HG03060 (cell line): ENCODE measurements around the gene GRM3.
"Not testable (repeated sequence)": the region's sequence is repeated elsewhere in the genome, so short reads cannot be mapped to it uniquely, and the experiment has no call there.

Source experiments
- ATAC-seq: cut with Tn5 transposase; IDR thresholded peaks from one replicate; pipeline ENCODE4 v1.9.1; 2021; ENCODE audit warnings: low read depth, moderate number of reproducible peaks; ENCODE audit not compliant: unreplicated experiment

The GRM3 gene

GRCh38 chr7:86643561-86644281 is at the start of gene GRM3:
Gene GRM3 (plus strand): TSS chr7:86643909. CDS start chr7:86765146, 121,237 bp downstream.
- no peak for ATAC-seq

DNA sequence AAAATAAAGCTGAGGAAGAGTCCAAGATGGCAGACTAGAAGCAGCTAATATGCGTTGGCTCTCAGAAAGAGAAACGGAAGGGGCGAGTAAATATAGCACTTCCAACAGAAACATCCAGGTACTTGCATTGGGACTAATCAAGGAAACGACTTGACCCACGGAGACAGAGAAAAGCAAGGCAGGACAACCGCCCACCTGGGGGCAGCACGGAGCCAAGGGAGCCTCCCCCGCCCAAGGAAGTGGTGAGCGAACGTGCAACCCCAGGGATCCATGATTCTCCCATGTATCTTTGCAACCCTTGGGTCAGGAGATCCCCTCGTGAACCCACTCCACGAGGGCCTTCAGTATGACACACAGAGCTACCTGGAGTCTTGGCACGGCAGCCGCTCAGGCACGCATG is 45.4 kb upstream of the GRM3 start:
- ATAC-seq: no peak

DNA sequence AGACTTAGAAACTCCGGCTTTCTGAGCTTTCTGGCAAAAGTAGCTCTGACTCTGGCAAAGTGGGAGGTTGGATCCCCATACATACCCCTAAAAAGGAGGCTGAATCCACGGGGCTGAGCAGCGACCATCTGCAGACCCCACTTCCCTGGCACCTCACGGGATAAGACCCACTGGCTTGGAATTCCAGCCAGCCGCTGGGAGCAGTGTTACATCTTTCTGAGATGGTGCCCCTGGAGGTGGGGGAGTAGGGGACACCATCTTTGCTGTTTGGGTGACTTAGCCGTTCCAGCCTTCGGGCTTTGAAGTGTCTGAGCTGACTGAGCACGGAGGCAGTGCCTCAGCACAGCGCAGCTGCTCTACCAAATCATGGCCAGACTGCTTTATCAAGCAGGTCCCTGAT is 45.0 kb upstream of the GRM3 start:
- no peak for ATAC-seq

DNA sequence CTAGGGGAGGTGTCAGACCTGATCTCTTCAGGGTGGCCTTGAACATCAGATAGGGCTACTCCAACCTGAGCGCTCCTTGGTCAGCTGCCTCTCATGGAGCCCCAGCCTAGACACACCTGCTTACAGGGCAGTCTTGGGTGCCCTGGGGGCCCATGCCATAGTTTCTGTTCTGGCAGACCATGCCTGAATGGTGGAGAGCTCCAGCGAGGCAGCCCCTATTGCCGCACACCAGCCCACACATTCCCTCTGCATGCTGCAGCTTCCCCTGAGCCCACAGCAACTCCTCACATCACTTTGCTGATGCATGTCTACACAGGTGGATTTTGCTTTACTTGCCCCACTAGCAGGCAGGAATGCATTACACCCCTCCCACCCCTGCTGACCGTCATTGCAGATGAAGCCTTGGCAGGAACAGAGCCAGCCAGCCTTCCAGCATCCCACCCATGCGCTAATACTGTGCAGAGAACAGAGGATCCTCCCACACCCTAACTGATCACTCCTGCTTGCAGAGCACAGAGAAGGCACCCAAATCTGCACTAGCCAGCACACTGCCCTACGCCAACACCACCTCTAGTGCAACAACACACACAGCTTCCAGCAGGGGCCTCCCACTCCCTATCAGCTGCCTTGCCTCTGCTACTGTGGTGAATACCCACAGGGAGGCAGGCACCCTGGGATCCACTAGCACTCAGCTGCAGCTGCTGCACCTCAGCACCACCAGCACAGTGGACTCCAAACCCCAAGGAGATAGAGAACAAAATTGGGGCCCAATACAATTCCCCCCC is 43.0 kb upstream of the GRM3 start:
- no peak for ATAC-seq

GRCh38 chr7:86615711-86616110 is 28.0 kb upstream of the GRM3 start:
- not testable (repeated sequence) for ATAC-seq

DNA sequence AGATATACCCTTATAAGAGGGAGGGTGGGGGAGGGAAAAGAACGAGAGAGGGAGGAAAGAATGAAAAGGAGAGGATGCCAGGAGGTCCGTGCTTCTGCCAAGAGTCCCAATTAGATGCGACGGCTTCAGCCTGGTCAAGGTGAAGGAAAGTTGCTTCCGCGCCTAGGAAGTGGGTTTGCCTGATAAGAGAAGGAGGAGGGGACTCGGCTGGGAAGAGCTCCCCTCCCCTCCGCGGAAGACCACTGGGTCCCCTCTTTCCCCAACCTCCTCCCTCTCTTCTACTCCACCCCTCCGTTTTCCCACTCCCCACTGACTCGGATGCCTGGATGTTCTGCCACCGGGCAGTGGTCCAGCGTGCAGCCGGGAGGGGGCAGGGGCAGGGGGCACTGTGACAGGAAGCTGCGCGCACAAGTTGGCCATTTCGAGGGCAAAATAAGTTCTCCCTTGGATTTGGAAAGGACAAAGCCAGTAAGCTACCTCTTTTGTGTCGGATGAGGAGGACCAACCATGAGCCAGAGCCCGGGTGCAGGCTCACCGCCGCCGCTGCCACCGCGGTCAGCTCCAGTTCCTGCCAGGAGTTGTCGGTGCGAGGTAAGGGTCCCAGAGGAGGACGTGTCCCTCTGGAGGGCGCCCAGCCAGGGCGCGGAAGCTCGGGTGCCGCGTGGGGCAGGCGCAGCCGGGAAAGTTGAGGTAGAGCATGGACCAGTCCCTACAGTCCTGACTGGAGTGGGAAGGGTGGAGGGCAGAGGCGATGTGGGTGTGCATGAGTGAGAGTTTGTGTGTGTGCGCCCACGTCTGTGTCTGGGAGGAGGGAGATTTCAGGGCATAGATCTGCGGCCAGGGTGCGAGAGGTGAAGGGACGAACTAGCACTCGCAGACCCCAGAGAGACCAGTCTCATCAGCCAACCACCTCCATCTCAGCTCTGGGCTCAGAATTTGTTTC is 844 bp downstream of the GRM3 start:
- no peak for ATAC-seq

GRCh38 chr7:86645225-86645608 is 1.5 kb downstream of the GRM3 start:
- ATAC-seq: no peak

DNA sequence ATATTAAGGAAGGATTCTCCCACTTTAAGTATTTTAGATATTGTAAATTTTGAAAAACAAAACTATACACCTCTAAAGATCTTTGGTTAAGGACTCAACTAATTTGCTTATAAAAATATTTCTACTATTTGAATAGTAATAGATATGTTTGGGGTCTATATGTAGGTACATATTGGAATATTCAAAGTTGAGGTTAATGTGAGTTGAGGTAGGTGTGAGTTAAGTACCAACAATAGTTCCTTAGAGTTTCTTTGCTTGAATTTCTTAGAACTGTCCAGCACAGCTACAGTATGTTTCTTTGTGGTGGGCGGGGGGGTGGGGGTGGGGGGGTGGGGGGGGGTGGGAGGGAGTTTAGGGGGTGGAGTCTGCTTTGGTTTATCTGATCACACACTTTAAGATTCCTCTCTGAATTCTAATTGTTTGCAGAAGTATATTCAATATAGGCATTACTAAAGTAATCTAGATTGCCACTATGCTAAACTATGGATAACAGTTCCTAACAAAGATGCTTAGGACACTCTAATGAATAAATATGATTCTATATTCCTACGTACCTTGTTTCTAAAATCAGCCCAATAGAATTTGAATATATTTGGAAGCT is 2.1 kb downstream of the GRM3 start:
- no peak for ATAC-seq

- ATAC-seq: no peak
Observed at GRCh38 chr7:86647385-86648094, 3.8 kb downstream of the GRM3 start.

- ATAC-seq: no peak
Observed at GRCh38 chr7:86648169-86648568, 4.5 kb downstream of the GRM3 start.

- no peak for ATAC-seq
Observed at GRCh38 chr7:86653919-86654659, 10.4 kb downstream of the GRM3 start.

DNA sequence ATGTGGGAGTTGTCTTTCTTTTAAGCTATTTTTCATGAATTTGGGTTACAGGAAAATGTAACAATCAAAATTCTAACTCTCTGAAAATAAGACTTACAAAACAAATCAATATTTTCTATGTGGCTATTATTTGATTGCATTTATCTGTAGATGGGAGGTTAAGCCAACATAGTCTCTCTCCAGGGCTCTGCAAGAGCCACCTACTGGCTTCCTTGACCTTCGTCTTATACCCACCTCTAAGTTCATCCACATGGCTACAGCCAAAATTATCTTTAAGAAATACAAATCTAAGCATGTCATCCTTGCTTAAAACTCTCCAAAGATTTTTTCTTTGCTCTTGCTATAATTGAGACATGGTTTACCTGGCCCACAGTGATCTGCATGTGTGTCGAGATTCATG is 14.2 kb downstream of the GRM3 start:
- ATAC-seq: no peak

DNA sequence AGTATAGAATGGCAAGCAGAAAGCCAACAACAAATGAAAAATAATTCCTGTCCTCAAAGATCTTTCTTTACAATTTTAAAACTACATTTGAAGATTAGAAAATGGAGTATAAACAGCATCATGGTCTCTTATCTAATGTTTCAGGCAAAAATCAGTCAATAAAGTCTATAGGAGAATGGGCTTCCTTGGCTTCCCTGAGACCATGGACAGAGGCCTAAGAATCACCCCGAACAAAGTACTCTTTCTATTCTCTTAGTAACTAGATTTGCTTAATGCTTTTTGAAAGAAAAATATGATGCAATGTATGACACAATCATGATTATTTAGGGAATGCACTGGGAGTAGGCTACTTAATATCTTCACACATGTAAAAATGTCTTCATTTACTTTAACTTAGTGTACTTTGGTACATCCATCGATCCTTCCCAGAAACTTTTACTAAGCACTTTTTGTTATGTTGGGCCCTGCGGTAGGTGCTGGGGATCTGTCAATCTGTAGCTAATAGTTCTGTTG is 17.3 kb downstream of the GRM3 start:
- ATAC-seq: no peak

DNA sequence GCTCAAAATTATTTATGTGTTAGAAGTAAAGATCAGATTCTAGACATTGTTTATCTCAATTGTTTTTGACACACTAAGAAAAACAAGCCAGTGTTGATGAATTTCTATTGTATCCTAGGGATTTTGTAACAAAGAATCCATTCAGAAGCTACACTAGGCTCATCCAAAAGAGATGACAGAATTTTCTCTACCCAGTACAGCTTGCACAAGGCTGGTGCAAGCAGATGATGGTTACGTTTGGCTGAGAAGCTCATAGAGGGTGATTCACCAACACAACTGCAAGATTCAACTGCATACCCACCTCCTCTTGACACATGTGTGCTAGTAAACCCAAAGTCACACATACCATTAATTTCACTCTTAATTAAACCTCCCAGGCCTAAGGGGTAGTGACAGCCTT is 20.8 kb downstream of the GRM3 start:
- ATAC-seq: no peak

DNA sequence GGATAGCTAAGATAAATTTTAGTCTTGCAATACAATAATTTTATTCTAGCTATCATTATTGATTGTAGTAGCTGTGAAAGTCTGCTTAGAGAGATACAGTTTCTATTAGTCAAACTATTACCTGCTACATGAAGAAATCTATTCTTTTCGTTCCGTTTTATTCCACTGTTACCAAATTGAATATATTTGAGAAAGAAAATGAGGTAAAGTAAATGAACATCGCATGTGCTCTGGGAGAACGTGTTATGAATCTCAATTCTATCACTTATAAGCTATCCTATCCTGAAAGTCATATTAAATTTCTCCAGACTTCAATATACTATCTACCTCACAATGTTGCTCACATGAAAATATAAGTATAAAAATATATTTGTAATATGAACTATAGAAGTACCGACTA is 21.3 kb downstream of the GRM3 start:
- ATAC-seq: no peak

- ATAC-seq: no peak
Observed at GRCh38 chr7:86665669-86666068, 22.0 kb downstream of the GRM3 start.

DNA sequence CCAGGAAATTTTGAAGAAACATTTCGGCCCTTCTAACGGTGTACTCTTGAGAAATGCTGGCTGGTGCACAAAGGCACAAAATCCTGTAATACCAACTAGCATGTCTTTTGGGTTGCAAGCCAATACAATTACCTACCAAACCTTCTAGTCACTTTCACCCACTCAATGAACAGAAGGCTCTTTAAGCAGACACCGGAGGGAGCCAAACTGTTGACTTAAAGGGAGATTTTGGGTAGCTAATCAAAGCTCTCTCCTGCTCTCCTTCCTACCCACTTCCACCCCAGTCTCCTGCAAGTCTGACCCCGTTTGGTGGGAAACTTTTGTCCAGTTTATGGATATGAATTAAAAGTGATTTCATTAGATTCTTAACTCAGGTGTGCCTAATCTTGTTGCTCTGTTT is 24.0 kb downstream of the GRM3 start:
- no peak for ATAC-seq

DNA sequence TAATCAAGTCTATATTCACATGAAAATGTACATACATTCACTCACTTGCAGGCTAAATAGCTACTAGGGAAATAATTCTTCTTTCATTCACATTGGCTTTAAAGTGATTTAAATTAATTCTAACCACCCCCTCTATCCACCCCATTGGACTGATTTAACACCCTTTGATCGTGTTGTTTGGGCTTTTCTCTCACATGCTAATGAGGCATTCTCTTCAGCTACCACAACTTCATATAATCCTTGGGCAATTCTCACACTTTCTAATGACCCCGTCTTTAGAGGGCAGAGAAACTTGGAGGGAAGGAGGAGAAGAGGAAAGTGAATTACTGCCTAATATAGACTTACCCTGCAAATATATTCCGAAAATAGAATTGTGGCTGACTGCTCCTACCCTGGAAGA is 24.6 kb downstream of the GRM3 start:
- ATAC-seq: no peak

- ATAC-seq: no peak
Observed at GRCh38 chr7:86687831-86688230, 44.1 kb downstream of the GRM3 start.
